GM23338 (cell line): ENCODE measurements around the gene FNDC10.

Experiments used
- EZH2 ChIP-seq: fragments of 200-600 bp; sonication (generic); IDR thresholded peaks from one replicate; pipeline ENCODE4 v1.8.0; 2017; ENCODE audit warnings: antibody characterized with exemption, mild to moderate bottlenecking, low read depth; ENCODE audit not compliant: unreplicated experiment
- POLR2AphosphoS5 ChIP-seq: IDR thresholded peaks from 2 replicates; pipeline ENCODE4 v1.6.1; 2016; ENCODE audit warnings: antibody characterized with exemption, low read depth
- ZNF331 ChIP-seq: fragments of 250-450 bp; sonication (Bioruptor Pico); IDR thresholded peaks from 2 replicates; pipeline ENCODE4 v1.5.0; 2020; ENCODE audit warnings: low read depth, mild to moderate bottlenecking, moderate library complexity
- TF ChIP-seq, protein P1 (sequence below), 2 experiments: fragments of 200-600 bp in 1 of 2; sonication (generic) in 1 of 2; conservative IDR thresholded peaks; 2 replicates each; pipeline versions ENCODE4 v1.5.1 to v1.6.1; 2016 to 2017; ENCODE audit warnings: antibody characterized with exemption in 2 of 2, low read depth in 2 of 2, mild to moderate bottlenecking in 2 of 2, moderate library complexity in 1 of 2
- TF ChIP-seq, protein P2 (sequence below): IDR thresholded peaks from one replicate; pipeline ENCODE4 v1.6.1; 2018; ENCODE audit warnings: antibody characterized with exemption; ENCODE audit not compliant: unreplicated experiment

DNA sequence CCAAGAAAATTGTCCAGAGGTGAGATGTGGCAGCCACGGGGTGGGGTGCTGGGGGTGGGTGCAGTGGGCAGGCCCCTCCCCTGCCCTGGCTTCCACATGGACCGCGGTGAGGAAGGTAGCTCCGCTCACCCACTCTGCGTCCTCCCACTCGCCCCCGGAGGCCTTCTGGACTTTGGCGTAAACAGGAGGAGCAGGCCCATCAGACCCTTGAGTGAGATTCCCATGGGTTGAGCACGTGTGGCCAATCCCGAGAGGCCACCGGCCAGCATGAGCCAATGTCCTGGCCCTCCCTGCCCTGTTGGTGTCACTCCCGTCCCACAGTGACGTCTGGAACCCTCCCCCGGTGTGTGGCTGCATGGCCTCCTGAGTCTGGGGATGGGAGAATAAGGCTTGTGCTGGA, 51.3 kb downstream of the FNDC10 start:
- TF ChIP-seq, protein P1, sequence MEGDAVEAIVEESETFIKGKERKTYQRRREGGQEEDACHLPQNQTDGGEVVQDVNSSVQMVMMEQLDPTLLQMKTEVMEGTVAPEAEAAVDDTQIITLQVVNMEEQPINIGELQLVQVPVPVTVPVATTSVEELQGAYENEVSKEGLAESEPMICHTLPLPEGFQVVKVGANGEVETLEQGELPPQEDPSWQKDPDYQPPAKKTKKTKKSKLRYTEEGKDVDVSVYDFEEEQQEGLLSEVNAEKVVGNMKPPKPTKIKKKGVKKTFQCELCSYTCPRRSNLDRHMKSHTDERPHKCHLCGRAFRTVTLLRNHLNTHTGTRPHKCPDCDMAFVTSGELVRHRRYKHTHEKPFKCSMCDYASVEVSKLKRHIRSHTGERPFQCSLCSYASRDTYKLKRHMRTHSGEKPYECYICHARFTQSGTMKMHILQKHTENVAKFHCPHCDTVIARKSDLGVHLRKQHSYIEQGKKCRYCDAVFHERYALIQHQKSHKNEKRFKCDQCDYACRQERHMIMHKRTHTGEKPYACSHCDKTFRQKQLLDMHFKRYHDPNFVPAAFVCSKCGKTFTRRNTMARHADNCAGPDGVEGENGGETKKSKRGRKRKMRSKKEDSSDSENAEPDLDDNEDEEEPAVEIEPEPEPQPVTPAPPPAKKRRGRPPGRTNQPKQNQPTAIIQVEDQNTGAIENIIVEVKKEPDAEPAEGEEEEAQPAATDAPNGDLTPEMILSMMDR (conservative IDR thresholded peaks at IDR 0.05; ENCODE audit: low read depth in 2 of 2), result no peak
- TF ChIP-seq EZH2, result no peak
- TF ChIP-seq, protein P2, sequence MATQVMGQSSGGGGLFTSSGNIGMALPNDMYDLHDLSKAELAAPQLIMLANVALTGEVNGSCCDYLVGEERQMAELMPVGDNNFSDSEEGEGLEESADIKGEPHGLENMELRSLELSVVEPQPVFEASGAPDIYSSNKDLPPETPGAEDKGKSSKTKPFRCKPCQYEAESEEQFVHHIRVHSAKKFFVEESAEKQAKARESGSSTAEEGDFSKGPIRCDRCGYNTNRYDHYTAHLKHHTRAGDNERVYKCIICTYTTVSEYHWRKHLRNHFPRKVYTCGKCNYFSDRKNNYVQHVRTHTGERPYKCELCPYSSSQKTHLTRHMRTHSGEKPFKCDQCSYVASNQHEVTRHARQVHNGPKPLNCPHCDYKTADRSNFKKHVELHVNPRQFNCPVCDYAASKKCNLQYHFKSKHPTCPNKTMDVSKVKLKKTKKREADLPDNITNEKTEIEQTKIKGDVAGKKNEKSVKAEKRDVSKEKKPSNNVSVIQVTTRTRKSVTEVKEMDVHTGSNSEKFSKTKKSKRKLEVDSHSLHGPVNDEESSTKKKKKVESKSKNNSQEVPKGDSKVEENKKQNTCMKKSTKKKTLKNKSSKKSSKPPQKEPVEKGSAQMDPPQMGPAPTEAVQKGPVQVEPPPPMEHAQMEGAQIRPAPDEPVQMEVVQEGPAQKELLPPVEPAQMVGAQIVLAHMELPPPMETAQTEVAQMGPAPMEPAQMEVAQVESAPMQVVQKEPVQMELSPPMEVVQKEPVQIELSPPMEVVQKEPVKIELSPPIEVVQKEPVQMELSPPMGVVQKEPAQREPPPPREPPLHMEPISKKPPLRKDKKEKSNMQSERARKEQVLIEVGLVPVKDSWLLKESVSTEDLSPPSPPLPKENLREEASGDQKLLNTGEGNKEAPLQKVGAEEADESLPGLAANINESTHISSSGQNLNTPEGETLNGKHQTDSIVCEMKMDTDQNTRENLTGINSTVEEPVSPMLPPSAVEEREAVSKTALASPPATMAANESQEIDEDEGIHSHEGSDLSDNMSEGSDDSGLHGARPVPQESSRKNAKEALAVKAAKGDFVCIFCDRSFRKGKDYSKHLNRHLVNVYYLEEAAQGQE, result no peak
- TF ChIP-seq POLR2AphosphoS5, result no peak
- TF ChIP-seq ZNF331 (CRISPR knock-in tag), result no peak
